Astrocyte (in vitro differentiated cells and primary cell): ENCODE results near the gene JAG2. TPM values are rescaled to one million over a fixed set of nuclear protein-coding genes. Genes with fewer than 3 reads are reported as not detected.

Experiments used
- DNase-seq: peaks from one replicate; pipeline ENCODE4 v3.0.0-alpha.2; 2010; ENCODE audit warnings: low read depth
- FAIRE-seq: peaks from 2 replicates; lab custom pipeline; 2011; peaks lifted over from hg19 to GRCh38; lab: Jason Lieb, UNC
- H2AFZ ChIP-seq: 2 replicates; pipeline ENCODE4 v1.6.0; 2012; ENCODE audit warnings: low read depth, low read length, inconsistent platforms
- H3K27ac ChIP-seq: 2 replicates; pipeline ENCODE4 v1.5.1; 2011; ENCODE audit warnings: low read depth, low read length, inconsistent platforms
- H3K27me3 ChIP-seq: 2 replicates; pipeline ENCODE4 v1.6.0; 2011; ENCODE audit warnings: low read length, inconsistent platforms; ENCODE audit not compliant: insufficient read depth
- H3K36me3 ChIP-seq: 2 replicates; pipeline ENCODE4 v1.5.1; 2011; ENCODE audit warnings: low read length, inconsistent platforms; ENCODE audit not compliant: insufficient read depth
- H3K4me1 ChIP-seq: 2 replicates; pipeline ENCODE4 v1.5.1; 2011; ENCODE audit warnings: low read length, inconsistent platforms; ENCODE audit not compliant: insufficient read depth
- H3K4me2 ChIP-seq: 2 replicates; pipeline ENCODE4 v1.6.0; 2012; ENCODE audit warnings: low read length, inconsistent platforms
- H3K4me3 ChIP-seq: 2 replicates; pipeline ENCODE4 v1.5.1; 2011; ENCODE audit warnings: low read depth, mild to moderate bottlenecking, low read length, inconsistent platforms; ENCODE audit not compliant: insufficient read depth
- H3K79me2 ChIP-seq: 2 replicates; pipeline ENCODE4 v1.6.0; 2012; ENCODE audit warnings: mild to moderate bottlenecking, low read length, inconsistent platforms; ENCODE audit not compliant: insufficient read depth
- H3K9ac ChIP-seq: 2 replicates; pipeline ENCODE4 v1.6.0; 2012; ENCODE audit warnings: mild to moderate bottlenecking, low read length, inconsistent platforms
- H3K9me3 ChIP-seq: 2 replicates; pipeline ENCODE4 v1.5.1; 2012; ENCODE audit warnings: low read depth, mild to moderate bottlenecking, low read length, inconsistent platforms; ENCODE audit not compliant: insufficient read depth
- H4K20me1 ChIP-seq: 2 replicates; pipeline ENCODE4 v1.6.0; 2012; ENCODE audit warnings: low read length, inconsistent platforms; ENCODE audit not compliant: insufficient read depth
- H3K27ac Mint-ChIP-seq: one replicate; pipeline ENCODE4 v1.8.0; 2021; ENCODE audit warnings: mild to moderate bottlenecking, mixed read lengths; ENCODE audit not compliant: unreplicated experiment
- H3K27me3 Mint-ChIP-seq: one replicate; pipeline ENCODE4 v1.8.0; 2021; ENCODE audit warnings: low read depth, mixed read lengths; ENCODE audit not compliant: unreplicated experiment
- H3K36me3 Mint-ChIP-seq: one replicate; pipeline ENCODE4 v1.8.0; 2021; ENCODE audit warnings: low read depth, mixed read lengths; ENCODE audit not compliant: unreplicated experiment
- H3K4me1 Mint-ChIP-seq: one replicate; pipeline ENCODE4 v1.8.0; 2021; ENCODE audit warnings: low read depth, mixed read lengths; ENCODE audit not compliant: unreplicated experiment
- H3K4me3 Mint-ChIP-seq: one replicate; pipeline ENCODE4 v1.8.0; 2021; ENCODE audit warnings: mild to moderate bottlenecking, moderate library complexity, mixed read lengths; ENCODE audit not compliant: unreplicated experiment
- H3K9me3 Mint-ChIP-seq: one replicate; pipeline ENCODE4 v1.8.0; 2021; ENCODE audit warnings: mild to moderate bottlenecking, mixed read lengths; ENCODE audit not compliant: unreplicated experiment
- EZH2 ChIP-seq: IDR thresholded peaks from 2 replicates; pipeline ENCODE4 v1.6.1; 2012; ENCODE audit warnings: mild to moderate bottlenecking, low read length, inconsistent platforms; ENCODE audit not compliant: insufficient read depth
- total RNA-seq: library from RNA; stranded (reverse); gene quantifications from 2 replicates; pipeline ENCODE4 v1.2.1, GENCODE V29; 2021
- TF ChIP-seq, protein P1 (sequence below): IDR thresholded peaks from 2 replicates; pipeline ENCODE4 v1.5.1; 2011; ENCODE audit warnings: low read depth, mild to moderate bottlenecking, inconsistent platforms, low read length, moderate library complexity; ENCODE audit not compliant: insufficient read depth

Gene JAG2
- total RNA-seq, 1 donor from 2014 or later = 6.6 TPM

DNA sequence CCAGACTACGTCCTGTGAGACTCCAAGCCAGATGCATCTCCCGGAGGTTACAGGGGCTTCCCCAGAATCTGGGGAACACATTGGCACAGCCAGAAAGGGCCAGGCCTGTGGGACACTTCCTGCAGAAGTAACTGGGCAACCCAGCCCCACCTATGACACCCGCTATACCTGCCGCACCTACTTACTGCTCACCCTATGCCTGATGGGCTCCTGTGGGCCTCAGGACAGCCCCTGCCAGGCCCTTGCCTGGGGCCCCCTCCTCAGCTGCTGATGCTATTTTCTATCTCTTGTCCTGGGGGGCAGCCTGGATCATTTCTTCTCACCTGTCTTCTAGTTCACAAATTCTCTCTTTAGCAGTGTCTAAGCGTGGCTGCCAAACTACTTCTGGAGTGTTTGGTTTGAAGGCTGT is 28.7 kb downstream of the JAG2 start:
- DNase-seq = no peak
- Histone ChIP-seq H3K79me2 (no peaks in the 10 kb centered on the region), H3K9me3 (peaks cover 12% of the 10 kb centered on the region), H3K27me3 (no peaks in the 10 kb centered on the region), H3K9ac (no peak overlapping the region), H3K27ac (no peak overlapping the region), H3K4me3 (no peak overlapping the region), H4K20me1 (no peaks in the 10 kb centered on the region), H3K4me2 (no peak overlapping the region), H3K4me1 (no peaks in the 10 kb centered on the region), H3K36me3 (no peaks in the 10 kb centered on the region), H2AFZ (no peak overlapping the region)
- no peak for TF ChIP-seq EZH2
- TF ChIP-seq, protein P1, sequence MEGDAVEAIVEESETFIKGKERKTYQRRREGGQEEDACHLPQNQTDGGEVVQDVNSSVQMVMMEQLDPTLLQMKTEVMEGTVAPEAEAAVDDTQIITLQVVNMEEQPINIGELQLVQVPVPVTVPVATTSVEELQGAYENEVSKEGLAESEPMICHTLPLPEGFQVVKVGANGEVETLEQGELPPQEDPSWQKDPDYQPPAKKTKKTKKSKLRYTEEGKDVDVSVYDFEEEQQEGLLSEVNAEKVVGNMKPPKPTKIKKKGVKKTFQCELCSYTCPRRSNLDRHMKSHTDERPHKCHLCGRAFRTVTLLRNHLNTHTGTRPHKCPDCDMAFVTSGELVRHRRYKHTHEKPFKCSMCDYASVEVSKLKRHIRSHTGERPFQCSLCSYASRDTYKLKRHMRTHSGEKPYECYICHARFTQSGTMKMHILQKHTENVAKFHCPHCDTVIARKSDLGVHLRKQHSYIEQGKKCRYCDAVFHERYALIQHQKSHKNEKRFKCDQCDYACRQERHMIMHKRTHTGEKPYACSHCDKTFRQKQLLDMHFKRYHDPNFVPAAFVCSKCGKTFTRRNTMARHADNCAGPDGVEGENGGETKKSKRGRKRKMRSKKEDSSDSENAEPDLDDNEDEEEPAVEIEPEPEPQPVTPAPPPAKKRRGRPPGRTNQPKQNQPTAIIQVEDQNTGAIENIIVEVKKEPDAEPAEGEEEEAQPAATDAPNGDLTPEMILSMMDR = no peak
- no peak overlapping the region for H3K27ac Mint-ChIP-seq
- H3K9me3 Mint-ChIP-seq = peaks cover 9% of the 10 kb centered on the region
- no peaks in the 10 kb centered on the region for H3K4me1 Mint-ChIP-seq
- H3K4me3 Mint-ChIP-seq = no peak overlapping the region
- FAIRE-seq = no peak
- peaks cover 11% of the 10 kb centered on the region for H3K36me3 Mint-ChIP-seq
- peaks cover 2% of the 10 kb centered on the region for H3K27me3 Mint-ChIP-seq

DNA sequence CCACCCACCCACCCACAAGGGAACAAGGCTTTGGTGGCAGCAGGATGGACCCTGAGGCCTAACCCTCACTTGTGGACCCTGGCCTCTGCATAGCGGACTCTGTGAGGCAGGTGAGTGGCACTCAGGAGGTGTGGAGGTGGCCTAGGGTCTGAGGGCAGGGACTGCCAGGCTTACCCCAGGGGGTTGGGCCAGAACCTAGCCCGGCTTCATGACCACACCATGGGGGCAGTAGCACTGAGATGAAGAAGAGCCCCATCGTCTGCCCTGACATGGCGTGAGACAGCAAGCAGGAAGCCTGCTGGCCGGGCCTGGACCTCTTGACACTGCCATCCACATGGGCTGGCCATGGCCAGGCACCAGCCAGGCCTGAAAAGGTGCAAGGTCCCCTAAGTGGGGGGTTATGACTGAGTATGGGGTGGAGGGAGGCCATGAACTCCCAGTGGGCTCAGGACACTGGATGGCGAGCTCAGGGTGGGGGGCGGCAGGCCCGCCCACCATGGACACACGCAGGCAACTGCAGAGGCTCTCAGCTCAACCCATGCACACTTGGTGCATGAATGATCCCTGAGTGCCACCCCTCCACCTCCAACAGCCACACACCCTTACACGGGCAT is 29.3 kb downstream of the JAG2 start:
- no peaks in the 10 kb centered on the region for H3K4me1 ChIP-seq
- no peak overlapping the region for H2AFZ ChIP-seq
- no peak for FAIRE-seq
- TF ChIP-seq EZH2 = no peak
- TF ChIP-seq, protein P1 = no peak
- H3K79me2 ChIP-seq = no peaks in the 10 kb centered on the region
- H3K27ac ChIP-seq = no peak overlapping the region
- no peak overlapping the region for H3K4me3 ChIP-seq
- H3K36me3 ChIP-seq = no peaks in the 10 kb centered on the region
- peaks cover 12% of the 10 kb centered on the region for H3K9me3 ChIP-seq
- H3K4me1 Mint-ChIP-seq = no peaks in the 10 kb centered on the region
- H3K4me2 ChIP-seq = no peak overlapping the region
- H3K9me3 Mint-ChIP-seq = peaks cover 9% of the 10 kb centered on the region
- H4K20me1 ChIP-seq = no peaks in the 10 kb centered on the region
- H3K36me3 Mint-ChIP-seq = peaks cover 11% of the 10 kb centered on the region
- no peak overlapping the region for H3K4me3 Mint-ChIP-seq
- H3K27me3 Mint-ChIP-seq = peaks cover 2% of the 10 kb centered on the region
- H3K27ac Mint-ChIP-seq = no peak overlapping the region
- no peak for DNase-seq
- H3K27me3 ChIP-seq = no peaks in the 10 kb centered on the region
- H3K9ac ChIP-seq = no peak overlapping the region

DNA sequence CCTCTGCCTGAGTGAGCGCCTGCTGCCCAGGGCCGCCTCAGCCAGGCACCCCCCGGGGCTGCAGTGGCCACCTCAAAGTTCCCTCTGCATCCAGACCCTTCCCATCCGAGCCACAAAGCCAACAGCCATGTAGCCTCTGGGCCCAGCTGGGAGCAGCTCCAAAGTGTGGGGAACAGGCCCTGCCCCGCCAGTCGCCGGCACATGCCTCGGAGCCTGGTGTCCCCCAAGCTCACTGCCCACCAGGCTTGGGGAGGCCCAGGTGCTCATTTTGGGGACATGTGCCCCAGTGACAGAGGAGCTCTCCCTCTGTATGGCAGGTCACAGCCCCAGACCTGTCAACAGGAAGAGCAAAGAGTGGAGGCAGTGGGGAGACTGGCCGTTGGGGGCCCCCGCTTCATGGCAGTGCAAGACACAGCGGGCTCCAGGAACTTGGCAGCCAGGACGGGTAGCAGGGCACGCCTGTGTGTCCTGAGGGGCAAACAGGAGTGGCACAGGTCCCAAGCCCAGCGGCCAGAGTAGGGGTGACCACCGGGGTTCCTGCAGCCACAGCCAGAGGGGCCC is 29.9 kb downstream of the JAG2 start:
- no peaks in the 10 kb centered on the region for H3K36me3 ChIP-seq
- no peak overlapping the region for H3K4me3 ChIP-seq
- H3K4me2 ChIP-seq = no peak overlapping the region
- Mint-ChIP-seq H3K27ac (no peak overlapping the region), H3K27me3 (peaks cover 2% of the 10 kb centered on the region), H3K4me3 (no peak overlapping the region), H3K9me3 (peaks cover 9% of the 10 kb centered on the region), H3K4me1 (no peaks in the 10 kb centered on the region), H3K36me3 (peaks cover 11% of the 10 kb centered on the region)
- no peak overlapping the region for H2AFZ ChIP-seq
- H3K79me2 ChIP-seq = no peaks in the 10 kb centered on the region
- H3K27ac ChIP-seq = no peak overlapping the region
- H3K27me3 ChIP-seq = no peaks in the 10 kb centered on the region
- no peaks in the 10 kb centered on the region for H3K4me1 ChIP-seq
- H3K9ac ChIP-seq = no peak overlapping the region
- FAIRE-seq (no peak), DNase-seq (no peak)
- TF ChIP-seq, protein P1 = no peak
- H3K9me3 ChIP-seq = peaks cover 12% of the 10 kb centered on the region
- no peaks in the 10 kb centered on the region for H4K20me1 ChIP-seq
